ENCODE data around the gene PARD3. TPM values are rescaled to one million over a fixed set of nuclear protein-coding genes. Genes with fewer than 3 reads are reported as not detected.

The PARD3 gene
- polyA plus RNA-seq, 3 donors: 0.51 TPM; not detected in 2

DNA sequence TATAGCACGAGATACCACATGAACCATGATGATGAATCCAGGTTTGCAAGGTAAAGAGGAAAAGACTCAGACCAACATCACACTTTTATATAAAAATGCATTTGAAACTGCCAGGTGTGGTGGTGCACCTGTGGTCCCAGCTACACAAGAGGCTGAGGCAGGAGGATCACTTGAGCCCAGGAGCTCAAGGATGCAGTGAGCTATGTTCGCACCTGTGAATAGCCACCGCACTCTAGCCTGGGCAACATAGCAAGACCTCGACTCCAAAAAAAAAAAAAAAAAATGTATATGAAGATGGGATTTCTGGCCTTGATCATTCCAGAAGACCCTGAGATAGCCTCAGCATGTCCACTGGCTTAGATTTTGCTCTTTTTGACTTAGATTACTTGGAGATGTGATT, 161.6 kb downstream of the PARD3 start:
- Histone ChIP-seq H3K4me1 (ENCODE audit: control insufficient read depth in 1 of 2, insufficient read depth in 2 of 2, low read length in 2 of 2) (no peaks in the 10 kb centered on the region), H3K4me3 (replicated peaks in 1 of 3; ENCODE audit: low read depth in 2 of 3, low read length in 3 of 3) (no peak overlapping the region), H2AFZ (ENCODE audit: insufficient read depth, low read depth, low read length, poor library complexity, severe bottlenecking) (no peak overlapping the region), H3K9me3 (replicated peaks in 1 of 2; ENCODE audit: control insufficient read depth in 1 of 2, insufficient read depth in 1 of 2, low read length in 2 of 2) (no peaks in the 10 kb centered on the region), H4K20me1 (ENCODE audit: insufficient read depth, low read length) (no peaks in the 10 kb centered on the region), H3K9ac (ENCODE audit: insufficient read depth, low read length, poor library complexity, severe bottlenecking) (no peak overlapping the region), H3K79me2 (ENCODE audit: insufficient read depth, low read length) (no peaks in the 10 kb centered on the region), H3K27me3 (ENCODE audit: control insufficient read depth in 2 of 2, insufficient read depth in 2 of 2, low read length in 2 of 2) (no peaks in the 10 kb centered on the region), H3K36me3 (replicated peaks in 1 of 2; ENCODE audit: control insufficient read depth in 1 of 2, insufficient read depth in 2 of 2, low read length in 2 of 2) (no peaks in the 10 kb centered on the region), H3K27ac (ENCODE audit: low read depth in 1 of 2, low read length in 2 of 2) (no peak overlapping the region), H3K4me2 (replicated peaks; ENCODE audit: extremely low read depth, low read length, poor library complexity, severe bottlenecking) (no peak overlapping the region)
- no peak overlapping the region for H3K4me3 Mint-ChIP-seq
- no peaks in the 10 kb centered on the region for H3K36me3 Mint-ChIP-seq
- DNase-seq: no peak
- H3K27me3 Mint-ChIP-seq (ENCODE audit: low read depth in 3 of 3): peaks cover 2 to 3% (median 3%) of the 10 kb centered on the region in 3 donors
- no peaks in the 10 kb centered on the region for H3K4me1 Mint-ChIP-seq
- no peak overlapping the region for H3K27ac Mint-ChIP-seq
- no peaks in the 10 kb centered on the region for H3K9me3 Mint-ChIP-seq
- TF ChIP-seq, protein P1, sequence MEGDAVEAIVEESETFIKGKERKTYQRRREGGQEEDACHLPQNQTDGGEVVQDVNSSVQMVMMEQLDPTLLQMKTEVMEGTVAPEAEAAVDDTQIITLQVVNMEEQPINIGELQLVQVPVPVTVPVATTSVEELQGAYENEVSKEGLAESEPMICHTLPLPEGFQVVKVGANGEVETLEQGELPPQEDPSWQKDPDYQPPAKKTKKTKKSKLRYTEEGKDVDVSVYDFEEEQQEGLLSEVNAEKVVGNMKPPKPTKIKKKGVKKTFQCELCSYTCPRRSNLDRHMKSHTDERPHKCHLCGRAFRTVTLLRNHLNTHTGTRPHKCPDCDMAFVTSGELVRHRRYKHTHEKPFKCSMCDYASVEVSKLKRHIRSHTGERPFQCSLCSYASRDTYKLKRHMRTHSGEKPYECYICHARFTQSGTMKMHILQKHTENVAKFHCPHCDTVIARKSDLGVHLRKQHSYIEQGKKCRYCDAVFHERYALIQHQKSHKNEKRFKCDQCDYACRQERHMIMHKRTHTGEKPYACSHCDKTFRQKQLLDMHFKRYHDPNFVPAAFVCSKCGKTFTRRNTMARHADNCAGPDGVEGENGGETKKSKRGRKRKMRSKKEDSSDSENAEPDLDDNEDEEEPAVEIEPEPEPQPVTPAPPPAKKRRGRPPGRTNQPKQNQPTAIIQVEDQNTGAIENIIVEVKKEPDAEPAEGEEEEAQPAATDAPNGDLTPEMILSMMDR (IDR thresholded peaks at IDR 0.05): no peak
- 84% methylated on average over 3 of the region's 4 CpGs for WGBS (ENCODE audit: insufficient coverage)
- intact Hi-C loops (cut with micrococcal nuclease): no loop called here

DNA sequence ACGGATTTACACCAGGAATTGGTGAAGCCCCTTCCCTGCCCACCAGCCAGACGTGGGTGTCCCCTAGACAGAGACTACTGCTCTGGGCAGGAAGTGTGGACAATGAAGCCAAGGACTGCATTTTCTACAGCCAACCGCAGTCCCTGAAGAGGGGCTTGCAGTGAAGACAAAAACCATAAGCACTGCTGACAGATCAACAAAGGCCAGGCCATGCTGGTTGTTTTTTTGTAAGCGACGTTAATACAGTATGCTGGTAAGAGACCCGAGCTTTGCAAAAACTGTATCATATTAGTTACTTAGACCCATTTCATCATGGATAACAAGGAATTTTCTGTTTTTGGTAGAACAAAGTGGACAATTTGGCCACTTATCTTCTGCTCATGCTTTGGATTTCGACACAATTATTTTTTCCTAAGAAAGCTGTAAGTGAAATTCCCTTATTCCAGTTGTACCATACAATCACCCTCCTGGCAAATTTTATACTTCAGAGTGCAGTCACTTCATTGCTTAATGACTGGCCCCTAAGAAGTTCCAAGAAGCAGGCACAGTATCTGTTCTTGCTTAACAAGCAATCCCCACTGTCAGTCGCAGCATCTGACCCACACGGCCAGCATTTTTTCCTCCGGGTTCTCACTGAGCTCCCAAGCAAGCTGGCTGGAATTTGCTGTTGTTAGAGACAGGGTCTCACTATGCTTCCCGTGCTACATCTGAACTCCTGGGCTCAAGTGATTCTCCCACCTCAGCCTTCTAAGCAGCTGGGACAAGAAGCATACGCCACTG, 163.5 kb downstream of the PARD3 start:
- H3K79me2 ChIP-seq (ENCODE audit: insufficient read depth, low read length): no peaks in the 10 kb centered on the region
- DNase-seq: no peak
- H4K20me1 ChIP-seq (ENCODE audit: insufficient read depth, low read length): no peaks in the 10 kb centered on the region
- no peak overlapping the region for H3K9ac ChIP-seq (ENCODE audit: insufficient read depth, low read length, poor library complexity, severe bottlenecking)
- H3K9me3 ChIP-seq (replicated peaks in 1 of 2; ENCODE audit: control insufficient read depth in 1 of 2, insufficient read depth in 1 of 2, low read length in 2 of 2): no peaks in the 10 kb centered on the region
- no peak overlapping the region for H3K4me3 Mint-ChIP-seq
- intact Hi-C loops (cut with micrococcal nuclease): no loop called here
- no peaks in the 10 kb centered on the region for H3K4me1 ChIP-seq (ENCODE audit: control insufficient read depth in 1 of 2, insufficient read depth in 2 of 2, low read length in 2 of 2)
- 98% methylated on average over 6 of the region's 12 CpGs for WGBS (ENCODE audit: insufficient coverage)
- H3K27ac Mint-ChIP-seq: no peak overlapping the region
- H3K36me3 ChIP-seq (replicated peaks in 1 of 2; ENCODE audit: control insufficient read depth in 1 of 2, insufficient read depth in 2 of 2, low read length in 2 of 2): no peaks in the 10 kb centered on the region
- TF ChIP-seq, protein P1 (IDR thresholded peaks at IDR 0.05): no peak
- no peak overlapping the region for H3K4me2 ChIP-seq (replicated peaks; ENCODE audit: extremely low read depth, low read length, poor library complexity, severe bottlenecking)
- H3K36me3 Mint-ChIP-seq: no peaks in the 10 kb centered on the region
- H3K27ac ChIP-seq (ENCODE audit: low read depth in 1 of 2, low read length in 2 of 2): no peak overlapping the region
- H3K27me3 ChIP-seq (ENCODE audit: control insufficient read depth in 2 of 2, insufficient read depth in 2 of 2, low read length in 2 of 2): no peaks in the 10 kb centered on the region
- H3K27me3 Mint-ChIP-seq (ENCODE audit: low read depth in 3 of 3): peaks cover 0 to 4% (median 2%) of the 10 kb centered on the region in 3 donors
- no peaks in the 10 kb centered on the region for H3K9me3 Mint-ChIP-seq
- no peak overlapping the region for H2AFZ ChIP-seq (ENCODE audit: insufficient read depth, low read depth, low read length, poor library complexity, severe bottlenecking)
- no peaks in the 10 kb centered on the region for H3K4me1 Mint-ChIP-seq
- H3K4me3 ChIP-seq (replicated peaks in 1 of 3; ENCODE audit: low read depth in 2 of 3, low read length in 3 of 3): no peak overlapping the region

All from CD14-positive monocyte (primary cell).